GM12875 (cell line): ENCODE data around the gene PRRT1B.

ENCODE experiments used
- H3K4me3 ChIP-seq: one replicate; pipeline ENCODE4 v1.5.1; 2011; ENCODE audit warnings: low read depth, low read length, control low read depth
- CTCF ChIP-seq: IDR thresholded peaks from 2 replicates; pipeline ENCODE4 v1.5.1; 2011; ENCODE audit warnings: low read depth, mild to moderate bottlenecking, control low read depth, inconsistent platforms, low read length, moderate library complexity, borderline replicate concordance; ENCODE audit not compliant: insufficient read depth

Gene PRRT1B

GRCh38 chr9:131554087-131554842 lies 8.9 kb downstream of the PRRT1B start:
- TF ChIP-seq CTCF, result no peak
- H3K4me3 ChIP-seq, result no peak overlapping the region

GRCh38 chr9:131554843-131555351 lies 9.6 kb downstream of the PRRT1B start:
- no peak for TF ChIP-seq CTCF
- no peak overlapping the region for H3K4me3 ChIP-seq

- H3K4me3 ChIP-seq, result no peak overlapping the region
- no peak for TF ChIP-seq CTCF
Observed at GRCh38 chr9:131555841-131556673, 10.7 kb downstream of the PRRT1B start.

- TF ChIP-seq CTCF, result no peak
- no peak overlapping the region for H3K4me3 ChIP-seq
Observed at GRCh38 chr9:131557855-131558548, 12.7 kb downstream of the PRRT1B start.

- no peak overlapping the region for H3K4me3 ChIP-seq
Observed at GRCh38 chr9:131559421-131560000, 14.2 kb downstream of the PRRT1B start.

More at GRCh38 chr9:131559421-131560000, 14.2 kb downstream of the PRRT1B start:
- no peak for TF ChIP-seq CTCF
